ENCODE data around the gene SRCIN1. TPM values are rescaled to one million over a fixed set of nuclear protein-coding genes. Genes with fewer than 3 reads are reported as not detected.
A peak's percentile ranks its signal among the peaks of the same experiment; 100 is the strongest.

Gene SRCIN1
- total RNA-seq, 1 donor from 2014 or later: 8.3 TPM

GRCh38 chr17:38512473-38513058, 93.2 kb downstream of the SRCIN1 start:
- H3K9me3 Mint-ChIP-seq: no peaks in the 10 kb centered on the region
- H3K4me1 Mint-ChIP-seq (ENCODE audit: unreplicated experiment): peaks cover 6% of the 10 kb centered on the region
- H3K27ac Mint-ChIP-seq: peak overlapping the region; percentile 88
- H3K27me3 Mint-ChIP-seq: peaks cover 38% of the 10 kb centered on the region
- peaks cover 9% of the 10 kb centered on the region for H3K36me3 Mint-ChIP-seq
- TF ChIP-seq CTCF (conservative IDR thresholded peaks at IDR 0.05): no peak
- H3K4me3 Mint-ChIP-seq: peak overlapping the region; percentile 39
- no peak for DNase-seq (ENCODE audit: extremely low spot score, unreplicated experiment)

GRCh38 chr17:38511150-38512108, 94.3 kb downstream of the SRCIN1 start:
- no peak for DNase-seq (ENCODE audit: extremely low spot score, unreplicated experiment)
- TF ChIP-seq CTCF (conservative IDR thresholded peaks at IDR 0.05): no peak
- Mint-ChIP-seq H3K4me1 (ENCODE audit: unreplicated experiment) (peaks cover 6% of the 10 kb centered on the region), H3K36me3 (peaks cover 9% of the 10 kb centered on the region), H3K27ac (peak overlapping the region; percentile 88), H3K27me3 (peaks cover 39% of the 10 kb centered on the region), H3K4me3 (peak overlapping the region; percentile 76), H3K9me3 (no peaks in the 10 kb centered on the region)

- no peaks in the 10 kb centered on the region for H3K9me3 Mint-ChIP-seq
- peak overlapping the region; percentile 76 for H3K4me3 Mint-ChIP-seq
- no peak for DNase-seq (ENCODE audit: extremely low spot score, unreplicated experiment)
- peaks cover 9% of the 10 kb centered on the region for H3K36me3 Mint-ChIP-seq
- H3K27ac Mint-ChIP-seq: peak overlapping the region; percentile 88
- peaks cover 39% of the 10 kb centered on the region for H3K27me3 Mint-ChIP-seq
- peaks cover 6% of the 10 kb centered on the region for H3K4me1 Mint-ChIP-seq (ENCODE audit: unreplicated experiment)
- TF ChIP-seq CTCF (conservative IDR thresholded peaks at IDR 0.05): peak; percentile 15
These were observed 95.2 kb downstream of the SRCIN1 start for GRCh38 chr17:38510421-38511149.

- Mint-ChIP-seq H3K4me3 (peak overlapping the region; percentile 96), H3K36me3 (peaks cover 9% of the 10 kb centered on the region), H3K4me1 (ENCODE audit: unreplicated experiment) (peaks cover 6% of the 10 kb centered on the region), H3K27me3 (peaks cover 39% of the 10 kb centered on the region), H3K9me3 (no peaks in the 10 kb centered on the region), H3K27ac (peak overlapping the region; percentile 98)
- no peak for DNase-seq (ENCODE audit: extremely low spot score, unreplicated experiment)
- TF ChIP-seq CTCF (conservative IDR thresholded peaks at IDR 0.05): no peak
These were observed 95.9 kb downstream of the SRCIN1 start for GRCh38 chr17:38509772-38510420.

All from type B pancreatic cell (in vitro differentiated cells).